ENCODE data around the gene CAMK2G.
A peak's percentile ranks its signal among the peaks of the same experiment; 100 is the strongest.

DNA sequence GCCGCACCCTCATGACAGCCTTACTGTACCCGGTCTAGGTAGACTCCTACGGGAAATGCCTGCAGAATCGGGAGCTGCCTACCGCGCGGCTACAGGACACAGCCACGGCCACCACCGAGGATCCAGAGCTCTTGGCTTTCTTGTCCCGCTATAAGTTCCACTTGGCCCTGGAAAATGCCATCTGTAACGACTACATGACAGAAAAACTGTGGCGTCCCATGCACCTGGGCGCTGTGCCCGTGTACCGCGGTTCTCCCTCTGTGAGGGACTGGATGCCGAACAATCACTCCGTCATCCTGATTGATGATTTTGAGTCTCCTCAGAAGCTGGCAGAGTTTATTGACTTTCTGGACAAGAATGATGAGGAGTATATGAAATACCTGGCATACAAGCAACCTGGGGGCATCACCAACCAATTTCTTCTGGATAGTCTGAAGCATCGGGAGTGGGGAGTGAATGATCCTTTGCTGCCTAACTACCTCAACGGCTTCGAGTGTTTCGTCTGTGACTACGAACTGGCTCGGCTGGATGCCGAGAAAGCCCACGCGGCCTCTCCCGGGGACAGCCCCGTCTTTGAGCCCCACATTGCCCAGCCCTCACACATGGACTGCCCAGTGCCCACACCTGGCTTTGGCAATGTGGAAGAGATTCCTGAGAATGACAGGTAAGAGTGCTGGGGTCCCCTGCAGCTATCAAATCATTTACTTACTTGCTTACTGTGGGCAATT is 101.0 kb downstream of the CAMK2G start:
- TF ChIP-seq, protein P1, sequence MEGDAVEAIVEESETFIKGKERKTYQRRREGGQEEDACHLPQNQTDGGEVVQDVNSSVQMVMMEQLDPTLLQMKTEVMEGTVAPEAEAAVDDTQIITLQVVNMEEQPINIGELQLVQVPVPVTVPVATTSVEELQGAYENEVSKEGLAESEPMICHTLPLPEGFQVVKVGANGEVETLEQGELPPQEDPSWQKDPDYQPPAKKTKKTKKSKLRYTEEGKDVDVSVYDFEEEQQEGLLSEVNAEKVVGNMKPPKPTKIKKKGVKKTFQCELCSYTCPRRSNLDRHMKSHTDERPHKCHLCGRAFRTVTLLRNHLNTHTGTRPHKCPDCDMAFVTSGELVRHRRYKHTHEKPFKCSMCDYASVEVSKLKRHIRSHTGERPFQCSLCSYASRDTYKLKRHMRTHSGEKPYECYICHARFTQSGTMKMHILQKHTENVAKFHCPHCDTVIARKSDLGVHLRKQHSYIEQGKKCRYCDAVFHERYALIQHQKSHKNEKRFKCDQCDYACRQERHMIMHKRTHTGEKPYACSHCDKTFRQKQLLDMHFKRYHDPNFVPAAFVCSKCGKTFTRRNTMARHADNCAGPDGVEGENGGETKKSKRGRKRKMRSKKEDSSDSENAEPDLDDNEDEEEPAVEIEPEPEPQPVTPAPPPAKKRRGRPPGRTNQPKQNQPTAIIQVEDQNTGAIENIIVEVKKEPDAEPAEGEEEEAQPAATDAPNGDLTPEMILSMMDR (IDR thresholded peaks at IDR 0.05 in 4 of 5, conservative IDR thresholded peaks at IDR 0.05 in 1 of 5), result peak in 1 of 5 experiments; percentile 0
- TF ChIP-seq POLR2A (IDR thresholded peaks at IDR 0.05), result no peak
